DND-41 (cell line): ENCODE results near the gene GRK1.

Source experiments
- EZH2 ChIP-seq: IDR thresholded peaks from 3 replicates; pipeline ENCODE4 v1.6.1; 2012; ENCODE audit warnings: borderline replicate concordance, low read depth, mild to moderate bottlenecking, moderate library complexity, low read length, inconsistent platforms; ENCODE audit not compliant: severe bottlenecking
- TF ChIP-seq, protein P1 (sequence below): IDR thresholded peaks from 2 replicates; pipeline ENCODE4 v1.5.1; 2012; ENCODE audit warnings: borderline replicate concordance, low read length, moderate library complexity, mild to moderate bottlenecking; ENCODE audit not compliant: poor library complexity, severe bottlenecking; ENCODE audit errors: extremely low read depth

DNA sequence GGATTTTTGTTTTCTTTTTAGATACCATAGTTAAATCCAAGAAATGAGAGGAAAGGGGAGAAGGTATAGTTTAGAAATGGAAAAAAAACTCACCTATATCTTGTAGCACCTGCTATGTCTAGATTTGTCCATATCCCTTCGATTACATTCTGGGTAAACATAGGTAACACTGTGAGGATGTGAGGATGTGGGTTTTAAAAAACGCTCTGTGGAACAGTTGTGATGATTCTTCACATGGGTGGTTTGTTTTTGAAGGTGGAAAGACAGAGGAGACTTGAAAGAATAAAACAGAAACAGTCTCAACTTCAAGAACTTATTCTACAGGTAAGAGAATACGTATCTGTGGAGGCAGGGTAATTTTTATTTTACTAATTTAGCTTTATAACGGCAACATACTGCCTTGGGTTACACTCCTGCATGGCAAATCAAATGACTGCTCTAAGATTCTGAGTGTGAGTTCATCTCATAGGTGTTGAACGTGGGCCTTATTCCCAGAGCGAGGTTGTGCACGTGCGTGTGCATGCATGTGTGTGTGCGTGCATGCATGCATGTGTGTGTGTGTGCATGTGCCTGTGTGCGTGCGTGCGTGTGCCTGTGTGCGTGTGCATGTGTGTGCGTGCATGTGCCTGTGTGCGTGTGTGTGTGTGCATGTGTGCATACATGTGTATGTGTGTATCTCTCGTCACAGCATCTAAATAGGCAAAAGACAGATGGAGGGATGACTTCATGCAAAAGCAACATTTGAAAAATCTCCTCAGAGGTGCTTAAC lies 32.6 kb upstream of the GRK1 start:
- TF ChIP-seq, protein P1, sequence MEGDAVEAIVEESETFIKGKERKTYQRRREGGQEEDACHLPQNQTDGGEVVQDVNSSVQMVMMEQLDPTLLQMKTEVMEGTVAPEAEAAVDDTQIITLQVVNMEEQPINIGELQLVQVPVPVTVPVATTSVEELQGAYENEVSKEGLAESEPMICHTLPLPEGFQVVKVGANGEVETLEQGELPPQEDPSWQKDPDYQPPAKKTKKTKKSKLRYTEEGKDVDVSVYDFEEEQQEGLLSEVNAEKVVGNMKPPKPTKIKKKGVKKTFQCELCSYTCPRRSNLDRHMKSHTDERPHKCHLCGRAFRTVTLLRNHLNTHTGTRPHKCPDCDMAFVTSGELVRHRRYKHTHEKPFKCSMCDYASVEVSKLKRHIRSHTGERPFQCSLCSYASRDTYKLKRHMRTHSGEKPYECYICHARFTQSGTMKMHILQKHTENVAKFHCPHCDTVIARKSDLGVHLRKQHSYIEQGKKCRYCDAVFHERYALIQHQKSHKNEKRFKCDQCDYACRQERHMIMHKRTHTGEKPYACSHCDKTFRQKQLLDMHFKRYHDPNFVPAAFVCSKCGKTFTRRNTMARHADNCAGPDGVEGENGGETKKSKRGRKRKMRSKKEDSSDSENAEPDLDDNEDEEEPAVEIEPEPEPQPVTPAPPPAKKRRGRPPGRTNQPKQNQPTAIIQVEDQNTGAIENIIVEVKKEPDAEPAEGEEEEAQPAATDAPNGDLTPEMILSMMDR = no peak
- no peak for TF ChIP-seq EZH2
